SJSA1 (cell line): ENCODE results near the gene C6orf47. TPM values are rescaled to one million over a fixed set of nuclear protein-coding genes. Genes with fewer than 3 reads are reported as not detected.
"Not testable (repeated sequence)": the region's sequence is repeated elsewhere in the genome, so short reads cannot be mapped to it uniquely, and the experiment has no call there.

Experiments
- DNase-seq, 2 experiments: peaks; one replicate each; pipeline ENCODE4 v3.0.0-alpha.2; 2015 to 2020; ENCODE audit warnings: low spot score in 2 of 2, low read depth in 1 of 2
- H3K27ac ChIP-seq: fragments of 250-450 bp; sonication (Bioruptor Pico); 2 replicates; pipeline ENCODE4 v1.5.1; 2020; ENCODE audit warnings: mild to moderate bottlenecking, moderate library complexity
- H3K27me3 ChIP-seq: fragments of 250-450 bp; sonication (Bioruptor Pico); replicated peaks from 2 replicates; pipeline ENCODE4 v1.5.1; 2020; ENCODE audit warnings: mild to moderate bottlenecking, moderate library complexity
- H3K36me3 ChIP-seq: fragments of 250-450 bp; sonication (Bioruptor Pico); 2 replicates; pipeline ENCODE4 v1.5.1; 2020; ENCODE audit warnings: mild to moderate bottlenecking
- H3K4me1 ChIP-seq: fragments of 250-450 bp; sonication (Bioruptor Pico); replicated peaks from 2 replicates; pipeline ENCODE4 v1.6.1; 2021; ENCODE audit warnings: mild to moderate bottlenecking
- H3K4me3 ChIP-seq: fragments of 250-450 bp; sonication (Bioruptor Pico); 2 replicates; pipeline ENCODE4 v1.5.1; 2020; ENCODE audit warnings: mild to moderate bottlenecking
- H3K9me3 ChIP-seq: fragments of 250-450 bp; sonication (Bioruptor Pico); replicated peaks from 2 replicates; pipeline ENCODE4 v1.5.1; 2020; ENCODE audit warnings: mild to moderate bottlenecking
- total RNA-seq: library from RNA; depleted of rRNA; stranded (reverse); fragments of >200 nt; shearing (Covaris generic); gene quantifications from 2 replicates; pipeline ENCODE4 v1.2.3, GENCODE V29; 2014; rRNA removed

C6orf47 gene, protein sequence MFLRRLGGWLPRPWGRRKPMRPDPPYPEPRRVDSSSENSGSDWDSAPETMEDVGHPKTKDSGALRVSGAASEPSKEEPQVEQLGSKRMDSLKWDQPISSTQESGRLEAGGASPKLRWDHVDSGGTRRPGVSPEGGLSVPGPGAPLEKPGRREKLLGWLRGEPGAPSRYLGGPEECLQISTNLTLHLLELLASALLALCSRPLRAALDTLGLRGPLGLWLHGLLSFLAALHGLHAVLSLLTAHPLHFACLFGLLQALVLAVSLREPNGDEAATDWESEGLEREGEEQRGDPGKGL
- total RNA-seq: 21.1 and 23.7 TPM in 2 replicates

GRCh38 chr6:31660381-31661261 lies at the start of gene C6orf47:
TSS of gene C6orf47 (minus strand) at chr6:31660778. CDS start at chr6:31659947, 831 bp downstream.
- Histone ChIP-seq H3K36me3 (peaks cover 36% of the 10 kb centered on the region), H3K27ac (peak within 1 kb of the TSS; percentile 30; the same call in 1 of the 2 replicates), H3K4me1 (peaks cover 33% of the 10 kb centered on the region), H3K27me3 (no peaks in the 10 kb centered on the region), H3K9me3 (no peaks in the 10 kb centered on the region), H3K4me3 (peak within 1 kb of the TSS; percentile 56)
- DNase-seq: peak; percentile 64 to 84

DNA sequence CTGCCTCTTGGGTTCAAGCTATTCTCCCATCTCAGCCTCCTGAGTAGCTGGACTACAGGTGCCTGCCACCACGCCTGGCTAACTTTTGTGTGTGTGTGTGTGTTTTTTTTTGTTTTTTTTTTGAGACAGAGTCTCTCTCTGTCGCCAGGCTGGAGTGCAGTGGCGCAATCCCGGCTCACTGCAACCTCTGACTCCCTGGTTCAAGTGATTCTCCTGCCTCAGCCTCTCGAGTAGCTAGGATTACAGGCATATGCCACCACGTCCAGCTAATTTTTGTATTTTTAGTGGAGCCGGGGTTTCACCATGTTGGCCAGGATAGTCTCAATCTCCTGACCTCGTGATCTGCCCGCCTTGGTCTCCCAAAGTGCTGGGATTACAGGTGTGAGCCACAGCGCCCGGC lies 48.6 kb upstream of the C6orf47 start:
- not testable (repeated sequence) for H3K4me1 ChIP-seq, H3K9me3 ChIP-seq, H3K27ac ChIP-seq, DNase-seq, H3K27me3 ChIP-seq, H3K36me3 ChIP-seq, H3K4me3 ChIP-seq

- H3K27me3 ChIP-seq: no peaks in the 10 kb centered on the region
- H3K27ac ChIP-seq: no peak overlapping the region
- H3K4me1 ChIP-seq: peaks cover 15% of the 10 kb centered on the region
- H3K36me3 ChIP-seq: no peaks in the 10 kb centered on the region
- no peak for DNase-seq
- no peaks in the 10 kb centered on the region for H3K9me3 ChIP-seq
- no peak overlapping the region for H3K4me3 ChIP-seq
Observed at GRCh38 chr6:31708224-31708623, 47.6 kb upstream of the C6orf47 start.

GRCh38 chr6:31707701-31708100 lies 47.1 kb upstream of the C6orf47 start:
- Histone ChIP-seq H3K36me3 (no peaks in the 10 kb centered on the region), H3K9me3 (no peaks in the 10 kb centered on the region), H3K27me3 (no peaks in the 10 kb centered on the region), H3K4me1 (peaks cover 15% of the 10 kb centered on the region), H3K4me3 (no peak overlapping the region), H3K27ac (no peak overlapping the region)
- DNase-seq: no peak

GRCh38 chr6:31706599-31706998 lies 46.0 kb upstream of the C6orf47 start, which contains the start of gene LY6G6F:
TSS of gene LY6G6F (plus strand) at chr6:31706866. CDS start at chr6:31706907, 41 bp downstream.
- no peaks in the 10 kb centered on the region for H3K9me3 ChIP-seq
- H3K4me3 ChIP-seq: no peak within 1 kb of the TSS
- H3K4me1 ChIP-seq: peaks cover 19% of the 10 kb centered on the region
- no peak for DNase-seq
- H3K36me3 ChIP-seq: 0 out of 2 replicates have a peak, but pooled peaks cover under 1% of the 10 kb centered on the region
- no peaks in the 10 kb centered on the region for H3K27me3 ChIP-seq
- no peak within 1 kb of the TSS for H3K27ac ChIP-seq

- no peak overlapping the region for H3K27ac ChIP-seq
- no peaks in the 10 kb centered on the region for H3K27me3 ChIP-seq
- H3K4me1 ChIP-seq: peaks cover 21% of the 10 kb centered on the region
- no peaks in the 10 kb centered on the region for H3K9me3 ChIP-seq
- no peak for DNase-seq
- H3K36me3 ChIP-seq: 0 out of 2 replicates have a peak, but pooled peaks cover 4% of the 10 kb centered on the region
- H3K4me3 ChIP-seq: no peak overlapping the region
Observed at GRCh38 chr6:31705931-31706330, 45.4 kb upstream of the C6orf47 start.

- H3K9me3 ChIP-seq: no peaks in the 10 kb centered on the region
- peak within 1 kb of the TSS; percentile 65 for H3K4me3 ChIP-seq
- H3K27ac ChIP-seq: peak within 1 kb of the TSS; percentile 84
- peak; percentile 95 to 99 for DNase-seq
- peaks cover 14% of the 10 kb centered on the region for H3K36me3 ChIP-seq
- H3K27me3 ChIP-seq: no peaks in the 10 kb centered on the region
- H3K4me1 ChIP-seq: peaks cover 21% of the 10 kb centered on the region
Observed at GRCh38 chr6:31702819-31703716, 42.5 kb upstream of the C6orf47 start, which contains the start of gene ABHD16A. TSS of gene ABHD16A (minus strand) at chr6:31703324. CDS start at chr6:31703281, 43 bp downstream.

DNA sequence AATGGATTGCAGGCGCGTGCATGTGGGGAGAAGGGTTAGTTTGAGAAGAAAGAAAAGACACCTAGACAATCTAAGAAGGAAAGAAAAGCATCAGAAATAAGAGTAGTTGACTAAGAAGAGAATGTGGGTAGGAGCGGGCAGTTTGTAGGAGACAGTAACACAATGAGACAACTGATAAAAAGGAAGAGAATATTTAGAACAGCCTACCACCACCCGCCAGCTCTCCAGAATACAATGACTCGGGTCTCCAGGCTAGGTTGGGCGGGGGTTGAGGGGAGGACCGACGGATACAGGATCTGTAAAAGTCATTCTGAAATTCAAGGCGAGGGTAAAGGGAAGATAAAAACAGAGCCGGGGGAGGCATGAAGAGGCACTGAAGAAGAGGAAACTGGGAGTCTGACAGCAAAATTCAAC lies 41.8 kb upstream of the C6orf47 start:
- no peaks in the 10 kb centered on the region for H3K9me3 ChIP-seq
- peaks cover 19% of the 10 kb centered on the region for H3K36me3 ChIP-seq
- H3K27ac ChIP-seq: peak overlapping the region; percentile 84
- H3K4me3 ChIP-seq: peak overlapping the region; percentile 65
- H3K27me3 ChIP-seq: no peaks in the 10 kb centered on the region
- H3K4me1 ChIP-seq: peaks cover 21% of the 10 kb centered on the region
- no peak for DNase-seq

DNA sequence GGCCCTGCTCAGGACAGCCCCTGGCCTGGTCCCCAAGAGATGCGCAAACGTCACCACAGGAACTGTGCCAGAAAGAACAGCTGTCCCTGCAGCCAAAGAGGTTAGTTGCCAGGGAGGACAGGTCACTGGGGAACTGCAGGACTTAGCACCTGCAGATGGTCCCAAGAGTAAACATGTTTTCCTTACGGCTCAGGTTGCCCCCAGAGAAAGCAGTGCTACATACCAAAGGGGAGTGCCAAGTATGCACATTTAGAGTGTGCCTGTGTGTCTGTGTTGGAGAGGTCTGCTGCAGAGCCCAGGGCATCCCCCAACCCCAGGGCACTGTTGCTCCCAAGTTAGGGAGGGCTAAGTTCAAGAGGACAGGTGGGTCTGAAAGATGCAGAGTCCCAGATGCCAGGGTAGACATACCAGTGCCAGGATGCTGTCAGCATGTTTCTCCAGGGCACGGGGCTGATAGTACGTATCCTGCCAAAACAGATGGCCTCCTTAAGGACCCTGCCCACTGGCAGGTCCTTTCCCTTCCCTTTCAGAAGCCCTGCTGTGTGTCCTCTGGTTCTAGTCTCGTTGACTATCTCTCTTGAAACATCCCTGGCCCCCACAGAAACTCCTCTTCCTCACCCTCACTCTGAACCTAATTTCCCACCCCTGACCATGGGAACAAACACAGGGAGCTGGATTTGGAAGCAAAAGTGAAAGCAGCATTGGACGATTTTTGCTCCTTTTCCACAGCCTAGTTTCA lies 41.3 kb upstream of the C6orf47 start:
- Histone ChIP-seq H3K36me3 (peaks cover 25% of the 10 kb centered on the region), H3K27me3 (no peaks in the 10 kb centered on the region), H3K27ac (peak overlapping the region; percentile 84; the same call in 1 of the 2 replicates), H3K9me3 (no peaks in the 10 kb centered on the region), H3K4me1 (peaks cover 21% of the 10 kb centered on the region), H3K4me3 (peak overlapping the region; percentile 65)
- no peak for DNase-seq

DNA sequence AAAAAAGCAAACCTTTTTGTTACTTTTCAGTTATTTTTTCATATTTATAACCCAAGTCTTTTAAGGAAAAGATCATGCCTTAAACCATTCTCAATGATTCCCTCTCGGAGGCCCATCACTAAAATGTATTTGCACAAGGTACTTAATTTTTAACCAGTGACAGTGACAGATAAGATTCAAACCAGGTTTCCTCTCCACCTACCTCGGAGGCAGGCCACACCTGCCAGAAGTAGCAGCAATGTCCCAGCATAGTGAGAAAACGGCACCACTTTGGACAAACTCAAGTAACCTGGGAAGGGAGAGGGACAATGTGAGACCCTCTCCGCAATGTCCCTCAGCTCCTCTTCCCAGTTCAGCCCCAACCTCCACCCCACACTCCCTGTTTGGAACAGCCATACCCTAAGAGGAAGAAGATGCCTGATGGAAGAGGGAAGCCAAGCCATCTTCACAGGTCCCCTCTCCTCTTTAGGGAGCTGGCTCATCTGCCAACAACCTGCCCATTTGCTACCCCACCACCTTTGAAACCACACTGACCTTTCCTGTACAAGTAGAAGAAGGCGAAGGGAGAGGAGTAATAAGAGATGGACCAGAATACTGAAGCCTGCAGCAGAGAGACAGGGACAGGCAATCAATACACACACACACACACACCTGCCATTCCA lies 40.3 kb upstream of the C6orf47 start:
- Histone ChIP-seq H3K27ac (no peak overlapping the region), H3K4me3 (no peak overlapping the region), H3K27me3 (no peaks in the 10 kb centered on the region), H3K9me3 (no peaks in the 10 kb centered on the region), H3K4me1 (peaks cover 21% of the 10 kb centered on the region), H3K36me3 (peaks cover 27% of the 10 kb centered on the region)
- no peak for DNase-seq

- no peak for DNase-seq
- Histone ChIP-seq H3K27me3 (no peaks in the 10 kb centered on the region), H3K4me3 (no peak overlapping the region), H3K9me3 (no peaks in the 10 kb centered on the region), H3K4me1 (peaks cover 6% of the 10 kb centered on the region), H3K27ac (no peak overlapping the region), H3K36me3 (peaks cover 57% of the 10 kb centered on the region)
Observed at GRCh38 chr6:31697555-31697954, 37.0 kb upstream of the C6orf47 start.

DNA sequence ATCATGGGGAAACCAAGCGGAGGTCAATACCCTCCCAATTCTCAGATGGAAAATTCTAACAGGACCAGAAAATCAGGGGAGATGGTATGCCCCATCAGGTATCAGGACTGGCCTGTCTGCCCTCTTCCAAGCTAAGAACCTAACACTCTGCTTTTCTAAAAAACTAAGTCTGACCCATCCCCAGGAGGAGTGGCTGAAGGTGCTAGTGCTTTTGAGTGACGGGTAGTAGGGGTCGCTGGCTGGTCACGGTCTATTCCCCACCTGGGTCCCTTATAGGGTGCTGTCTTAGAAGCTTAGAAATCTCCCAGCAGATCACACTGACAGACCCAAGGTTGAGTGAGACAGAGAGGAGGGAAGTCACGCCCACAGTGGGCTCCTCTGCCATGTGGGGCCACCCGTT lies 33.0 kb upstream of the C6orf47 start:
- DNase-seq: no peak
- no peaks in the 10 kb centered on the region for H3K27me3 ChIP-seq
- no peaks in the 10 kb centered on the region for H3K4me1 ChIP-seq
- H3K36me3 ChIP-seq: peaks cover 71% of the 10 kb centered on the region
- no peaks in the 10 kb centered on the region for H3K9me3 ChIP-seq
- H3K4me3 ChIP-seq: no peak overlapping the region
- no peak overlapping the region for H3K27ac ChIP-seq
